HG02943 (cell line): ENCODE data around the gene CAPG.
"Not testable (repeated sequence)": the region's sequence is repeated elsewhere in the genome, so short reads cannot be mapped to it uniquely, and the experiment has no call there.

Experiments
- ATAC-seq: cut with Tn5 transposase; IDR thresholded peaks from one replicate; pipeline ENCODE4 v1.9.1; 2021; ENCODE audit warnings: mild to moderate bottlenecking, low read depth, moderate library complexity; ENCODE audit not compliant: unreplicated experiment

CAPG gene

GRCh38 chr2:85367180-85367579 lies 43.0 kb downstream of the CAPG start:
- ATAC-seq: no peak

- not testable (repeated sequence) for ATAC-seq
Observed at GRCh38 chr2:85362653-85363387, 47.3 kb downstream of the CAPG start.

DNA sequence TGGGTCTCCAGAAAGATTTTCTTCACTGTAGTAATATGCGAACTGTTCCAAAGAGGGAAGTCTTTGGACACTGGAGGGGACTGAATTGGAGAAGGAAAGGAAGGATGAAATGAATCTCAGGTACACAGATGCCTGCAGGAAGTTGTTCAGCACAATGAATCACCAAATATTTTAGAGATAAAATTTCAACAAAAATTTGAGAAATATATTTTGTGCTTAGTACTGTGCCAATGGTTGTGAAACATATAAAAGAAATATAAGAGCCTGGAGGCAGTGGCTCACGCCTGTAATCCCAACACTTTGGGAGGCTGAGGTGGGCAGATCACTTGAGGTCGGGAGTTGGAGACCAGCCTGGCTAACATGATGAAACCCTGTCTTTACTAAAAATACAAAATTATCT lies 52.4 kb downstream of the CAPG start:
- ATAC-seq: no peak

DNA sequence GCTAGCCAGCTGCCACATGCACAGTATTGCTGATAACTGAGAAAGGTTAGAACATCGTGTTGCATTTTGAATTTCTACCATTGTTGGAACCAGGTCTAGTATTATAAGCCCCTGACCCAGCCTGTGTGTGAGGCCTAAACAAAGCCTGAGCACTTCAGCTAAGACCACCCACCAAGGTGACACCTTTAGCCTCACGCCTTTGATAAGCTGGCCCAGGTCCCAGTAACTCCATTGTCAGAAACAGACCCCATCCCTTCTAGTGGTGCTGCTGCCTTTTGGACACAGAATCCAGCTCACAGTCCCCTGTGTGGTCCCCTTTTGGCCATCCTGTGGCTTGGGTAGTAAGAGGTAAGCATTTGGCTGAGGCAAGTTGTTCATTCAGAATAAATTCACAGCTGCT lies 54.0 kb downstream of the CAPG start:
- no peak for ATAC-seq

- no peak for ATAC-seq
Observed at GRCh38 chr2:85355521-85355920, 54.6 kb downstream of the CAPG start.

GRCh38 chr2:85355073-85355410 lies 55.1 kb downstream of the CAPG start:
- ATAC-seq: no peak

GRCh38 chr2:85354286-85355072 lies 55.7 kb downstream of the CAPG start, which contains the start of the genes ELMOD3 and RETSAT:
TSS of gene ELMOD3 (plus strand) at chr2:85354769. CDS start at chr2:85357199, 2,430 bp downstream.
TSS of gene RETSAT (minus strand) at chr2:85354528. CDS start at chr2:85354507, 21 bp downstream.
- ATAC-seq: peak; percentile 94

- ATAC-seq: peak; percentile 6
Observed at GRCh38 chr2:85353876-85354285, 56.3 kb downstream of the CAPG start.

DNA sequence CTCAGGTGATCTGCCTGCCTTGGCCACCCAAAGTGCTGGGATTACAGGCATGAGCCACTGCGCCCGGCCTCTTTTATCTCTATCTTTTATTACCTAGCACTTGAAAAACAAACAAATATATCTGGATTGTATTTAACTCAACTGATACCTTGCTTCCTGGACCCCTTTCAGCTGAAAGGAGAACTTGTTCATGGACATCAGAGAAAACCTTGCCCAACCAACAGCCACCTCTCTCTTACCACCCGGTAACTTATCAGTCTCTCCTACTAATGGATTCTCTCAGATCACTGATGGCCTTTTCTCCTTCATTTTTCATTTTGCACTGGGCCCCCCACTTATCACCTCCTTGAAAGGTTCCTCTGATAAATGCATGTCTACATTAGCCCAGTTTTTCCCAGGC lies 62.6 kb downstream of the CAPG start:
- ATAC-seq: no peak
